MM.1S (cell line): ENCODE data around the gene NPSR1.

Experiments
- DNase-seq: peaks from one replicate; pipeline ENCODE4 v3.0.0-alpha.2; 2015
- H2AFZ ChIP-seq: fragments of 300-600 bp; sonication (generic); 2 replicates; pipeline ENCODE4 v1.6.0; 2016; ENCODE audit warnings: antibody characterized with exemption, low read length
- H3F3A ChIP-seq: fragments of 300-600 bp; sonication (generic); 2 replicates; pipeline ENCODE4 v1.6.1; 2016; ENCODE audit warnings: mild to moderate bottlenecking, antibody characterized with exemption, low read length, moderate library complexity, mixed read lengths; ENCODE audit not compliant: insufficient read depth
- H3K27ac ChIP-seq: fragments of 300-600 bp; sonication (generic); 2 replicates; pipeline ENCODE4 v1.5.1; 2016; ENCODE audit warnings: mild to moderate bottlenecking, low read length
- H3K27me3 ChIP-seq: fragments of 300-600 bp; sonication (generic); replicated peaks from 2 replicates; pipeline ENCODE4 v1.6.0; 2016; ENCODE audit warnings: low read length; ENCODE audit not compliant: insufficient read depth
- H3K36me3 ChIP-seq: fragments of 300-600 bp; sonication (generic); replicated peaks from 2 replicates; pipeline ENCODE4 v1.6.1; 2016; ENCODE audit warnings: mild to moderate bottlenecking, low read length, mixed read lengths; ENCODE audit not compliant: insufficient read depth
- H3K4me1 ChIP-seq: fragments of 300-600 bp; sonication (generic); 2 replicates; pipeline ENCODE4 v1.6.1; 2016; ENCODE audit warnings: low read length, mixed read lengths
- H3K4me2 ChIP-seq: fragments of 300-600 bp; sonication (generic); 2 replicates; pipeline ENCODE4 v1.6.0; 2016; ENCODE audit warnings: low read depth, low read length
- H3K4me3 ChIP-seq: fragments of 300-600 bp; sonication (generic); 2 replicates; pipeline ENCODE4 v1.5.1; 2016; ENCODE audit warnings: low read length, mixed read lengths
- H3K79me2 ChIP-seq: fragments of 300-600 bp; sonication (generic); 2 replicates; pipeline ENCODE4 v1.6.1; 2016; ENCODE audit warnings: mixed run types, low read length, mixed read lengths
- H3K9ac ChIP-seq: fragments of 300-600 bp; sonication (generic); 2 replicates; pipeline ENCODE4 v1.6.1; 2016; ENCODE audit warnings: low read length, mixed read lengths
- H3K9me2 ChIP-seq: fragments of 300-600 bp; sonication (generic); replicated peaks from 2 replicates; pipeline ENCODE4 v1.6.1; 2016; ENCODE audit warnings: mild to moderate bottlenecking, low read length, mixed read lengths; ENCODE audit not compliant: insufficient read depth
- H3K9me3 ChIP-seq: fragments of 300-600 bp; sonication (generic); replicated peaks from 2 replicates; pipeline ENCODE4 v1.6.1; 2016; ENCODE audit warnings: mild to moderate bottlenecking, low read length, mixed read lengths; ENCODE audit not compliant: insufficient read depth
- H4K20me1 ChIP-seq: fragments of 300-600 bp; sonication (generic); 2 replicates; pipeline ENCODE4 v1.6.1; 2016; ENCODE audit warnings: mild to moderate bottlenecking, low read length, moderate library complexity, mixed read lengths; ENCODE audit not compliant: insufficient read depth
- EZH2 ChIP-seq: fragments of 300-600 bp; sonication (generic); optimal IDR thresholded peaks from 2 replicates; pipeline ENCODE3; 2017; ENCODE audit warnings: low read depth, mild to moderate bottlenecking, antibody characterized with exemption, low read length, mixed read lengths
- EZH2phosphoT487 ChIP-seq: fragments of 300-600 bp; sonication (generic); IDR thresholded peaks from 2 replicates; pipeline ENCODE4 v1.6.1; 2018; ENCODE audit warnings: antibody characterized with exemption, low read length
- TF ChIP-seq, protein P1 (sequence below): fragments of 300-600 bp; sonication (generic); IDR thresholded peaks from 2 replicates; pipeline ENCODE4 v1.5.1; 2016; ENCODE audit warnings: antibody characterized with exemption, low read length, mixed read lengths

Gene NPSR1

DNA sequence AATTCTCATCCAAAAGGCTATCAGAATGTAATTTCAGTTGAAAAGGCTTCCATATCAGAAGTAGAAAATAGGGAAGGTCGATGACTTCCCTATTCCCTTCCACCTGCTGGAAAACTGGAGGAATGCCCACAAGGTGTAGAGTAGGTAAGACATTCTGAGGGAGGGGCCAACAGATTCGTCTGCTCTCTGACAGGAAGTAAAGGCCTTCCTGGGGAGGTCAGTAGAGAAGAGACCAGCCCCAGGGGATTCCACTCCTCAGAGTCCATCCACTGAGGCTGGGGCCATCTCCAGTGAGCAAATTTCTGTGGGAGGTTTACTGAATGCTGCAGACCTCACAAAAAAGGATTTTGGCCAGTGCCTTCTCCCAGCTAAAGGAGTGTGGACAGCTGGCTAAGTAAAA, 19.5 kb downstream of the NPSR1 start:
- H3K27me3 ChIP-seq, result no peaks in the 10 kb centered on the region
- no peaks in the 10 kb centered on the region for H3K79me2 ChIP-seq
- no peak overlapping the region for H3K27ac ChIP-seq
- no peaks in the 10 kb centered on the region for H3F3A ChIP-seq
- no peaks in the 10 kb centered on the region for H3K9me3 ChIP-seq
- H3K36me3 ChIP-seq, result no peaks in the 10 kb centered on the region
- peaks cover 9% of the 10 kb centered on the region; the same call in 1 of the 2 replicates for H3K4me1 ChIP-seq
- no peak overlapping the region for H3K9ac ChIP-seq
- TF ChIP-seq EZH2phosphoT487, result no peak
- TF ChIP-seq, protein P1, sequence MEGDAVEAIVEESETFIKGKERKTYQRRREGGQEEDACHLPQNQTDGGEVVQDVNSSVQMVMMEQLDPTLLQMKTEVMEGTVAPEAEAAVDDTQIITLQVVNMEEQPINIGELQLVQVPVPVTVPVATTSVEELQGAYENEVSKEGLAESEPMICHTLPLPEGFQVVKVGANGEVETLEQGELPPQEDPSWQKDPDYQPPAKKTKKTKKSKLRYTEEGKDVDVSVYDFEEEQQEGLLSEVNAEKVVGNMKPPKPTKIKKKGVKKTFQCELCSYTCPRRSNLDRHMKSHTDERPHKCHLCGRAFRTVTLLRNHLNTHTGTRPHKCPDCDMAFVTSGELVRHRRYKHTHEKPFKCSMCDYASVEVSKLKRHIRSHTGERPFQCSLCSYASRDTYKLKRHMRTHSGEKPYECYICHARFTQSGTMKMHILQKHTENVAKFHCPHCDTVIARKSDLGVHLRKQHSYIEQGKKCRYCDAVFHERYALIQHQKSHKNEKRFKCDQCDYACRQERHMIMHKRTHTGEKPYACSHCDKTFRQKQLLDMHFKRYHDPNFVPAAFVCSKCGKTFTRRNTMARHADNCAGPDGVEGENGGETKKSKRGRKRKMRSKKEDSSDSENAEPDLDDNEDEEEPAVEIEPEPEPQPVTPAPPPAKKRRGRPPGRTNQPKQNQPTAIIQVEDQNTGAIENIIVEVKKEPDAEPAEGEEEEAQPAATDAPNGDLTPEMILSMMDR, result no peak
- no peak for TF ChIP-seq EZH2
- H2AFZ ChIP-seq, result no peak overlapping the region
- no peaks in the 10 kb centered on the region for H4K20me1 ChIP-seq
- no peak overlapping the region for H3K4me2 ChIP-seq
- H3K4me3 ChIP-seq, result no peak overlapping the region
- DNase-seq, result no peak
- no peaks in the 10 kb centered on the region for H3K9me2 ChIP-seq

DNA sequence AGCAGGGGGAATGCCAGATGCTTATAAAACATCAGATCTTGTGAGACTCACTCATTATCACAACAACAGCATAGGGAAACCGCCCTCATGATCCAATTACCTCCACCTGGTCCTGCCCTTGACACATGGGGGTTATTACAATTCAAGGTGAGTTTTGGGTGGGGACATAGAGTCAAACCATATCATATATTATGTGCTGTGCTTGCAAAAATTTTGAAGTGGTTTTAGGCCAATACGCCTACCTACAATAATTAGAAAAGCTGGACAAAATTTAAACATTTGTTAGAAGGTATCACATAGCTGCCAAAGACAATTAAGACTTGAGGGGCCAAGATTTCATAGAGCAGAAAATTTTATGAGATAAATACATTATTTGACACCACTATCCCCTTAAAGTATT, 29.5 kb downstream of the NPSR1 start:
- no peaks in the 10 kb centered on the region for H3K9me2 ChIP-seq
- no peaks in the 10 kb centered on the region for H3K9me3 ChIP-seq
- no peaks in the 10 kb centered on the region; the same call in 1 of the 2 replicates for H3K36me3 ChIP-seq
- no peaks in the 10 kb centered on the region for H4K20me1 ChIP-seq
- no peak overlapping the region for H2AFZ ChIP-seq
- no peak overlapping the region for H3K4me2 ChIP-seq
- no peak overlapping the region for H3K9ac ChIP-seq
- H3F3A ChIP-seq, result no peaks in the 10 kb centered on the region
- no peak overlapping the region for H3K27ac ChIP-seq
- no peak for DNase-seq
- H3K4me3 ChIP-seq, result no peak overlapping the region
- H3K27me3 ChIP-seq, result no peaks in the 10 kb centered on the region
- no peaks in the 10 kb centered on the region for H3K79me2 ChIP-seq
- no peak for TF ChIP-seq EZH2
- TF ChIP-seq EZH2phosphoT487, result no peak
- TF ChIP-seq, protein P1, result no peak
- H3K4me1 ChIP-seq, result peaks cover 16% of the 10 kb centered on the region

DNA sequence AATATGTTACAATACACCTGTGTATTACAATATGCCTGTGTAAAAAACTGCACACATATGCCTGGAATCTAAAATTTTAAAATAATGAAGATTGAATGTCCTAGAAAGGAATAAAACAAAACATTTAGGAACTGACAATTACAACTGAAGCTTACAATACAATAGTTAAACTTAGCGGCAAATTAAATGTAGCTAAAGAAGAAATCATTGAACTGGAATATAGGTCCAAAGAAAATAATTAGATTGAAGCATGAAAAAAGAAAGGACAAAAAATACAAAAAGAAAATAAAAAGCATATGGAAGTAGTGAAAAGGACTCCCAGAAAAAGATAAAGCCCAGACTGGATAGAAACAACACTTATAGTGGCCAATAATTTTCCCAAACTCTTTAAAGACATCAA, 38.4 kb downstream of the NPSR1 start:
- DNase-seq, result no peak
- TF ChIP-seq, protein P1, result no peak
- TF ChIP-seq EZH2phosphoT487 (no peak), EZH2 (no peak)
- Histone ChIP-seq H3K9me2 (no peaks in the 10 kb centered on the region), H3K27me3 (no peaks in the 10 kb centered on the region), H2AFZ (no peak overlapping the region), H3F3A (no peaks in the 10 kb centered on the region), H3K79me2 (no peaks in the 10 kb centered on the region), H3K9me3 (no peaks in the 10 kb centered on the region), H3K9ac (no peak overlapping the region), H3K27ac (no peak overlapping the region), H3K4me1 (peaks cover 2% of the 10 kb centered on the region), H3K36me3 (no peaks in the 10 kb centered on the region), H4K20me1 (no peaks in the 10 kb centered on the region), H3K4me2 (no peak overlapping the region), H3K4me3 (no peak overlapping the region)
